Lower leg skin (tissue), 3 donors: ENCODE results near the gene RETREG3.

Source experiments
- CTCF ChIP-seq, 3 donors: fragments of 450-650 bp; IDR thresholded peaks; one replicate each; pipeline ENCODE4 v1.5.1; 2016; ENCODE audit warnings: antibody characterized with exemption in 3 of 3, mild to moderate bottlenecking in 3 of 3, moderate library complexity in 2 of 3
- POLR2A ChIP-seq, 2 donors: fragments of 450-650 bp; IDR thresholded peaks; one replicate each; pipeline ENCODE4 v1.6.1; 2016 to 2017; ENCODE audit warnings: antibody characterized with exemption in 2 of 2, mild to moderate bottlenecking in 1 of 2, moderate library complexity in 1 of 2

- TF ChIP-seq CTCF (IDR thresholded peaks at IDR 0.05) (no peak), POLR2A (IDR thresholded peaks at IDR 0.05) (no peak)
These were observed 54.0 kb downstream of the RETREG3 start for GRCh38 chr17:42555122-42555622.
